Activated T-helper 1 cell treated with anti-CD3 and anti-CD28 coated beads, Interleukin-2, amount 50 U/mL, for 16 hours (primary cell): ENCODE measurements around the gene TNS1.
"Not testable (repeated sequence)": the region's sequence is repeated elsewhere in the genome, so short reads cannot be mapped to it uniquely, and the experiment has no call there.

Source experiments
- DNase-seq, 2 donors: peaks; one replicate each; pipeline ENCODE4 v3.0.0-alpha.2; 2020; ENCODE audit warnings: low read depth in 1 of 2, low spot score in 1 of 2

Gene TNS1

DNA sequence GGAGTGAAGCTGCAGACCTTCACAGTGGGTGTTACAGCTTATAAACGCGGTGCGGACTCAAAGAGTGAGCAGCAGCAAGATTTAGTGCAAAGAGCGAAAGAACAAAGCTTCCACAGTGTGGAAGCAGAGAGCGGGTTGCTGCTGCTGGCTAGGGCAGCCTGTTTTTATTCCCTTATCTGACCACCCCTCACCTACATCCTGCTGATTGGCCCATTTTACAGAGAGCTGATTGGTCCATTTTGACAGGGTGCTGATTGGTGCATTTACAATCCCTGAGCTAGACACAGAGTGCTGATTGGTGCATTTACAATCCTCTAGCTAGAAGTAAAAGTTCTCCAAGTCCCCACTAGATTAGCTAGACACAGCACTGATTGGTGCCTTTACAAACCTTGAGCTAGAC is 216.2 kb downstream of the TNS1 start:
- DNase-seq: not testable (repeated sequence)

GRCh38 chr2:217785544-217786045 is 217.2 kb downstream of the TNS1 start:
- peak; percentile 54 to 62 for DNase-seq

DNA sequence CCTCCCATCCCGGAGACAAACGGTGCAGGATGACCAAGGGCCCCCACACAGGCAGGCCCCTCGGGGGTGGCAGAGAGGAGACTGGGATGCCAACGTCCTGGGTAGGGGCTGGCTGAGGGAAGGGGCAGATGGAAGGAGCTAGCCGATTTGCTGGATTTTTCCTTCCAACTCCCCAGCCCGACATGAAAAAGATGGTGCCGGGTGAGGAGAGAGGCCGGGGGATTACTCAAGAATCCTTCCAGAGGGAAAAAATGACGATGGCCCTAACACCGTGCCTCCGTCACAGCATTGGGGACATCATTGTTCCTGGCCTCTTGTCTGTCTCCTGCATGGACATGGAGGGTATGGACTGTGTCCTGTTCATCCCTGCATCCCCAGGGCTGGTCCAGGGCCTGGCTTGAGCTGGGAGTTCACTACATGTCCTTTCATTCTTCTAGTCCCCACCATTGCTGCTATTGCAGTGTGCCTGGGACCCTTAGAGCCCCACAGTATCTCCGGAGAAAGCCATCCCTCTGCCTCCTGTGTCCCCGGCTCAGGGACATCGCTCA is 217.7 kb downstream of the TNS1 start:
- DNase-seq: no peak

DNA sequence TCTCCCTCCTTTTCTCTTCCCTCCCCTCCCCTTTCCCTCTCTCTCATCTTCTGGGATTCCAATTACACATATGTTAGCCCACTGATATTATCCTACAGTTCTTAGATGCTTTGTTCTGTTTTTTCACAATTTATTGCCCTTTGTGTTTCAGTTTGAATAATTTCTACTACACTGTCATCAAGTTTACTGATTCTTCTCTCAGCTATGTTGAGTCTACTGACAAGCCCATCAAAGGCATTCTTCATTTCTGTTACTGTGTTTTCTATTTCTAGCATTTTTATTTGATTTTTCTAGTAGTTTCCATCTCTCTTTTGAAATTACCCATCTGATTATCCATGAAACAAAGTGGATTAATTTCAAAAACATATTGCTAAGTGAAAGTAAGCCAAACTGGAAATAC is 219.6 kb downstream of the TNS1 start:
- no peak for DNase-seq

DNA sequence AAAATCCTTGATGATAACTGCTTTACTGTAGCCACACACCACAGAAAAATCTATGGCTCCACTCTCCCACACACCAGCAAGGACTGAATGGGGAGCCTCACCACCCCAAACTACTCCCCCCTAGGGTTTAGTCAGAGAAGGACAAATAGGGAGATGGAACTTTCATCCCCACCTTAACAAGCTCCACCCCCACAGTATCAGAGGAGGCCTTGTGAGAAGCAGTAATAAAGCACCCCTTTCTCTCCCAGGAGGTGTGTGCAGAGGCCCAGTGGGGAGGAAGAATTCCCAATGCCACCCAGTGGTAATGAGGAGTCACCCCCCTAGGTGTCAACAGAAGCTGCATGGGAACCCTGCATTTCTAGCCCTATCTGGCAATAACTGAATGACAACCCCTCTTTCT is 224.9 kb downstream of the TNS1 start:
- no peak for DNase-seq

DNA sequence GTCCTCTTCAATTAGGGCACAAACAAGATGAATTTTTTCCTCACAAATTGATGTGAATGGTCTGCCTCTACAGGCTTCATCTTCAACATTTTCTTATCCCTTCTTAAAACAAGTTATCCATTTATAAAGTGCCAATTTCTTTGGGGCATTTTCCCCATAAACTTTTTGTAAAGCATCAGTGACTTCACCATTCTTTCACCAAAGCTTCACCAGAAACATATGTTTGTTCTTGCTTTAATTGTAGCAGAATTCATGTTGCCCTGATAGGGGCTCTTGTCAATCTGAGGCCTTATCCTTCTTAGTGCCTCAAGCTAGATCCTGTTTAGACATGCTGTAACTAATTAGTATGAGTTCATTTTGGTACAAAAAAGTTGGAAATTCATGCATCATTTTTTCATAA is 226.2 kb downstream of the TNS1 start:
- no peak for DNase-seq

- no peak for DNase-seq
These were observed 226.8 kb downstream of the TNS1 start for GRCh38 chr2:217775920-217776503.

DNA sequence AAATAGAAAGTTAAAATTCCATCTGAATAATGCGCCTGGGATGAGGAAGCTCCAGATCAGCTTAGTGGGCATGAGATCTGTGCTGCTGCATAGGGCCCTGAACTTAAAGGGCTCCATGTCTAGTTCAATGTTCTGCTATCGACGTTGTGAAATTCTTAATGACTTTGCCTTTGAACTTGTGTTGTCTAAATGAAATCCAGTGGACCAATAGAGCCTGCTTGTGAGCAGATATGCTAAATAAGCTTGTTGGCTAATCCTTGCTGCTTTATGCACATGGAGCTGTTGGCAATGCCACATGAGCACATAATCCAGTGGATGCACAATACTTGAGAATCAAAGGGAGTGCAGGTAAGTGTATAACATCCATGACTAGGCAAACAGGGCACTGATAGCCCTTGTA is 228.6 kb downstream of the TNS1 start:
- DNase-seq: no peak

- DNase-seq: no peak
These were observed 229.3 kb downstream of the TNS1 start for GRCh38 chr2:217773539-217773938.

DNA sequence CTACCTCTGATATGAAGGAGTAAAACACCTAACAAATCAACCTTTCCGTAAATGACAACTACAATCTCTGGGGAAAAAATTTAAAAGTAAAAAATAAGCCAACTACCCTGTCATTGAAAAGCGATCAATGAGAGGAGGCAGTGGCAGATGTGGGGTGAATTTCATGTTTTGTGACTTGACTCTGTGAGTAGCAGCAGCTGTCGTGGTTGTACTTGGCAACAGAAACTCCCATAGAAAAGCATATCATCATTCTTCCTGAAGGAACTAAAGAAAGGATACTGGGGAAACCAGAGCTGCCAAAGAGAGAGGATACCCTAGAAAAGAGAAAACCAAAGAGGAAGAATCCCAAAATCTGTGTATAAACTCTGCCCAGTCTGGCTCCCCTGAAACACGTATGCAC is 236.4 kb downstream of the TNS1 start:
- no peak for DNase-seq

GRCh38 chr2:217761645-217762277 is 241.0 kb downstream of the TNS1 start:
- DNase-seq: no peak

GRCh38 chr2:217759991-217760390 is 242.8 kb downstream of the TNS1 start:
- DNase-seq: no peak

- no peak for DNase-seq
These were observed 245.7 kb downstream of the TNS1 start for GRCh38 chr2:217757108-217757463.

DNA sequence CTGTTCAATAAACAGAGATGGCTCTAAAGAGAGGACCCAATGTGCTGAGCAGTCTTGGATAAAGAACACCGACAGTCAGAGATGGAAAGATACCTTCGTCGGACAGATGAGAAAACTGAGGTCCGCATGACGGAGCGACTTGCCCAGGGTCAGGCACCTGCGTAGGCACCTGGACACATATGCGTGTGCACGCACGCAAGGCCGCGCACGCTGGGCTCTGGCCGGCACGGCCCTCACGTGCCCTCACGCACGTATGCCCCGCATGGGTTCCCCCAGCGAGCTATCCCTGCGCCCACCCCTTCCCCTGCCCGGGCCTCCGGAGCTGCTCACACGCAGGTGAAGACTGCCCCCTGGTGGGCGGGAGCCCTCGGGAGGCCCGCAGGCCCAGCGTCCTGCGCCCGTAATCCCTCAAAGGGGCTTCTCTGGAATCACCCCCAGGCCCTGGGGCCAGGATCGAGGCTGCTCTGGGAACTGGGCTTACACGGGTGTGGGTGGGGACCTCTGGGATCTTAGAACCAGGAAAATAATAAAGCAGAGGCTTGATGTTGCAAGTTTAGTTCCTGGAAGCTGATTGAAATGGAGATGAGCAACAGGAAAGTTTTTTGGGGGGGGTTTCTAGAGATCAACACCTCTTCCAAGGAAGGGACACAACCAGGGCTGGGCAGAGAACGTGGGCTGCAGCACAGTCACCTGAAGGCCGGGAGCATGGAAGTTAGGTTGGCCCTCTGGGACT is 246.3 kb downstream of the TNS1 start:
- DNase-seq: peak; percentile 31 to 35

GRCh38 chr2:217755027-217755745 is 247.6 kb downstream of the TNS1 start:
- no peak for DNase-seq

DNA sequence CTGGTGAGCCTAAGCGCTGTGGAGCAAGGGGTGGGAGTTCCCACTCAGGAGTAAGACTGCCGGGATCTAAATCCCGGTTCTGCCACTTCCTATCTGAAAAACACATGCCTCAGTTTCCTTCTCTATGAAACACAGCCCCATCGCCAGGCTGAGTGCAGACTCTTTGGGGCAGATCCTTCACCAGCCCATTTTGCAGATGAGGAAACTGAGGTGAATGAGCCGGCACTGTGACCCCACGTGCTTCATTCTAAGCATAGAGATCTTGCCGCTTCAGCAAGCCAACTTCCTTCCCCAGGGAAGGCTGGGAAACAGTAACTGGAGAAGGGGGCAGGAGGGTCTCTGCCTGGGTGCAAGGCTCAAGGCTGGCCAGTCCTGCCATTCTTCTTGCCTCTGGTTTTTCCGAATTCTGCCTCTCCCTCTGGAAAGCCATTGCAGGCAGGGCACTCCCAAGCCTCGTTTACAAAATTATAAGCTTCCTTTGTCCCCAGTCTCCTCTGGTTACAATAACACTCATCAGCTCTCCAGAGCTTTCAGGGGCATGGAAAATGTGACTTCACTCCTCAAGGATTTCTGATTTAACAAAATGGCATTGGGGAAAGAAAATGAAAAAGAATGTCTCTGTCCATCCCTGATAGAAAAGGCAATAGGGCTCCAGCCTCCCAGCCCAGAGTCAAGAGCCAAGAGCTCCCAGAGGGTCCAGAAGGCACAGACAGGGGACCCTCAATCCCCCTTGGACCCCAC is 249.2 kb downstream of the TNS1 start:
- DNase-seq: no peak

DNA sequence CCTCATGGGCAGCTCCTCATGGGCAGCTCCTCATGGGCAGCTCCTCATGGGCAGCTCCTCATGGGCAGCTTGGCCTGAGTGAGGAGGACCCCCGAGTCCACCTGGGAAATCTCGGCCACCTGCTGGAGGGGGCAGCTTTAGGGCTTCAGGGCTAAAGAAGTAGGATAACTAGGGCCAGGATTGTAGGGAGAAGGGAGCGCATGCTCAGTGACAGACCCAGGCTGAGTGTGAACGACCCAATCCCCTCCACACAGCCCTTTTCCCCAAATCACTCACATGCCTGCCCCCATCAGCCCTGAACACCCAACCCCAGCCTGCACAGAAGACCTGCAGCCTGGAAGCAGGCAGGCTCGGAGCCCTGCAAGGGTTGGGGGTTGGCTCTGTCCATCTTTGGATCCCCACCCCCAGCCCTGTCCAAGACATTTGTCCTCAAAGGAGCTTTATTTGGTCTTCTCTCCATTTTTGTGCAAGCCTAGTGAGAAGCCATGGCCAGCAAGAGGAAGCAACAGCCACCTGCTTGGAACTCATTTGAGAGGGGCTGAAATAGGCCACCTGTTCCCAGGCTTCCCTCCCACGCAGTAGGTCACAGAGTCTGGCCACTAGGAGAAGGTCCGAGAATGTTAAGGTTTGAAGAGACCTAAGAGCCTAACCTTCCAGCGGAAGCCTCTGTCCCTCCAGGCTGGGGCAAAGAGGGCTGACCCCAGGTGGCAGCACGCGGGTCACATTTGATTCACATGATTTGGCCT is 249.9 kb downstream of the TNS1 start:
- no peak for DNase-seq

DNA sequence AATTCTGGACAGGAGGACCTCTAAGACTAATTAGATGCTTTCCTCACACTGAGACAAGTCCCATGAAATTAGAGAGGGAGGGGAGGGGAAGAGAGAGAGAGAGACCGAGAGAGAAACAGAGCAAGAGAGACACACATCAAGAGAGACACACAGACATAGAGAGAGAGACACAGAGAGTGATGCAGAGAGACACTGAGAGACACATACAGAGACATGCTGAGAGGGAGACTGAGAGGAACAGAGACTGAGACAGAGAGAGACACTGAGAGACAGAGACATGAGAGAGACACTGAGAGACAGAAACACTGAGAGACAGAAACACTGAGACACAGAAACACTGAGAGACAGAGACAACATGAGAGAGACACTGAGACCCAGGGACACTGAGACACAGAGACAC is 250.8 kb downstream of the TNS1 start:
- DNase-seq: no peak

GRCh38 chr2:217751192-217751591 is 251.6 kb downstream of the TNS1 start:
- no peak for DNase-seq
